Vagina (tissue), 2 donors: Measurements from ENCODE around the gene SLC6A4.

Experiments used
- CTCF ChIP-seq, 3 experiments: fragments of 450-650 bp in 2 of 3; fragments of 200-600 bp in 1 of 3; sonication (generic) in 1 of 3; IDR thresholded peaks; one replicate each; pipeline ENCODE4 v1.5.1; 2017 to 2019; ENCODE audit warnings: antibody characterized with exemption in 3 of 3, mild to moderate bottlenecking in 2 of 3, moderate library complexity in 2 of 3
- POLR2A ChIP-seq, 2 donors: fragments of 450-650 bp; IDR thresholded peaks; one replicate each; pipeline ENCODE4 v1.6.1; 2017; ENCODE audit warnings: antibody characterized with exemption in 2 of 2, mild to moderate bottlenecking in 2 of 2, moderate library complexity in 2 of 2
- POLR2AphosphoS5 ChIP-seq, 2 donors: sonication (generic); formaldehyde crosslinking; IDR thresholded peaks; one replicate each; pipeline ENCODE4 v1.9.0; 2017; ENCODE audit warnings: antibody characterized with exemption in 2 of 2, mild to moderate bottlenecking in 2 of 2, low read depth in 1 of 2; ENCODE audit not compliant: insufficient read depth in 1 of 2

DNA sequence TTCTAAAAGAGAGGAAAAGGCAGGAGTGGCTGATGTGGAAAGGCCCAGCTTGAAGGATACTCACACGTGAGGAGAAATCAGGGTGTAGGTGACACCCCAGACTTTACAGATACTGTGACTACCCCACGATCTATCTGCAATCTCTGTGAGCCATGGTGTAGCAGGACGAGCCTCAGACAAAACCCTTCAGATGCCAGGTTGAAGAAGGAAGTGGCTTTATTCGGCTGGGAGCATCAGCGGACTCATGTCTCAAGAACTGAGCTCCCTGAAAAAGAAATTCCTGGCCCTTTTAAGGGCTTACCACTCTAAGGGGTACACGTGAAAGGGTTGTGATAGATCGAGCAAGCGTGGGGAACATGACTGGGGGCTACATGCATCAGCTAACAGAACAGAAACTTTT is 4.7 kb upstream of the SLC6A4 start:
- TF ChIP-seq POLR2A (IDR thresholded peaks at IDR 0.05) (no peak), CTCF (IDR thresholded peaks at IDR 0.05) (no peak), POLR2AphosphoS5 (IDR thresholded peaks at IDR 0.05; ENCODE audit: insufficient read depth in 1 of 2, low read depth in 1 of 2) (no peak)
